ENCODE measurements around the gene PRR9. TPM values are rescaled to one million over a fixed set of nuclear protein-coding genes. Genes with fewer than 3 reads are reported as not detected.

PRR9 gene
- total and polyA plus RNA-seq, 2 of the 8 experiments (the other 6 are each of a cell fraction or from before 2014, with no cell fraction given), result not detected

- TF ChIP-seq FOSL1 (IDR thresholded peaks at IDR 0.05; ENCODE audit: insufficient read depth, low read depth, low read length), result no peak
Measured at GRCh38 chr1:153251562-153251961, 34.2 kb downstream of the PRR9 start (continued).

Measured in H1 (cell line).